ENCODE data around the gene NDRG3. TPM values are rescaled to one million over a fixed set of nuclear protein-coding genes. Genes with fewer than 3 reads are reported as not detected.

NDRG3 gene
- total and polyA plus RNA-seq, 2 of the 4 experiments (the other 2 are of a cell fraction) = 24.8 to 34.2 TPM

- TF ChIP-seq, protein P1, sequence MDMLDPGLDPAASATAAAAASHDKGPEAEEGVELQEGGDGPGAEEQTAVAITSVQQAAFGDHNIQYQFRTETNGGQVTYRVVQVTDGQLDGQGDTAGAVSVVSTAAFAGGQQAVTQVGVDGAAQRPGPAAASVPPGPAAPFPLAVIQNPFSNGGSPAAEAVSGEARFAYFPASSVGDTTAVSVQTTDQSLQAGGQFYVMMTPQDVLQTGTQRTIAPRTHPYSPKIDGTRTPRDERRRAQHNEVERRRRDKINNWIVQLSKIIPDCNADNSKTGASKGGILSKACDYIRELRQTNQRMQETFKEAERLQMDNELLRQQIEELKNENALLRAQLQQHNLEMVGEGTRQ (IDR thresholded peaks at IDR 0.05; ENCODE audit: low read depth, low read length) = no peak
- TF ChIP-seq, protein P2, sequence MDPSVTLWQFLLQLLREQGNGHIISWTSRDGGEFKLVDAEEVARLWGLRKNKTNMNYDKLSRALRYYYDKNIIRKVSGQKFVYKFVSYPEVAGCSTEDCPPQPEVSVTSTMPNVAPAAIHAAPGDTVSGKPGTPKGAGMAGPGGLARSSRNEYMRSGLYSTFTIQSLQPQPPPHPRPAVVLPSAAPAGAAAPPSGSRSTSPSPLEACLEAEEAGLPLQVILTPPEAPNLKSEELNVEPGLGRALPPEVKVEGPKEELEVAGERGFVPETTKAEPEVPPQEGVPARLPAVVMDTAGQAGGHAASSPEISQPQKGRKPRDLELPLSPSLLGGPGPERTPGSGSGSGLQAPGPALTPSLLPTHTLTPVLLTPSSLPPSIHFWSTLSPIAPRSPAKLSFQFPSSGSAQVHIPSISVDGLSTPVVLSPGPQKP (IDR thresholded peaks at IDR 0.05; ENCODE audit: borderline replicate concordance, low read depth, low read length) = no peak
Observed at GRCh38 chr20:36791862-36792261, 46.0 kb upstream of the NDRG3 start (continued).

DNA sequence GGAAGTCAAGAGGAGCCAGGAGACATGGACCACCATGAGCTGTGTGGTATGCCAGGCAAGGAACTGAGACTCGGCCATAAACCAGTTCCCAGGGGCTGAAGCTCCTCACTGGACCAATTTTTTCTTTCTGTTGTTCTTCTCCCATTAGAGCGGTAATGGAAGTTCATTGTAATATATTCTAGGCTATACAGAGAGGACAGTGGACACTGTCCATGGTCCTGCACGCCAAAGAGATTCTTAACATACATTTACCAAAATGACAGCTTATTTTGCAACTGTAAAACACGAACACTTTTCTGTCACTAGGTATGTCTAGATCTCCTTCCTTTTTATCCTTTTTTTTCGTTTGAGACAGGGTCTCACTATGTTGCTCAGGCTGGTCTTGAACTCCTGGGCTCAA is 40.8 kb upstream of the NDRG3 start:
- no peak overlapping the region for H2BK20ac ChIP-seq (ENCODE audit: low read depth, low read length)
- ChIA-PET CTCF (no interaction called here), POLR2A (ENCODE audit: unreplicated experiment) (no interaction called here)
- no peak overlapping the region for H3K4me2 ChIP-seq (ENCODE audit: low read depth, low read length)
- 92% methylated on average over 3 of the region's 5 CpGs; no CpG with 5 or more reads in 1 of the 2 experiments for whole genome bisulfite sequencing, 2 experiments (ENCODE audit: extremely low coverage in 2 of 2, insufficient read length in 1 of 2)
- no peaks in the 10 kb centered on the region for H3K9me3 ChIP-seq (ENCODE audit: control insufficient read depth, insufficient read depth, low read length)
- intact Hi-C loops (cut with micrococcal nuclease) (no loop called here), in situ Hi-C loops (cut with MboI; ENCODE audit: low sequenced_read_pairs) (no loop called here), dilution Hi-C loops (cut with HindIII; ENCODE audit: low sequenced_read_pairs, unreplicated experiment) (no loop called here)
- no peak overlapping the region for H3K4me3 ChIP-seq (ENCODE audit: insufficient read depth, low read depth, low read length)
- H3K36me3 ChIP-seq (ENCODE audit: control insufficient read depth, insufficient read depth, low read length) = peaks cover 33% of the 10 kb centered on the region
- no peak overlapping the region for H2AFZ ChIP-seq (replicated peaks; ENCODE audit: low read length, poor library complexity)
- no peak overlapping the region for H3K27ac ChIP-seq (ENCODE audit: insufficient read depth, low read length)
- no peak overlapping the region for H4K5ac ChIP-seq (ENCODE audit: low read depth, low read length)
- ATAC-seq (ENCODE audit: low read depth) = no peak
- no peak overlapping the region for H2BK5ac ChIP-seq (ENCODE audit: low read depth, low read length, poor library complexity, severe bottlenecking)
- H3K14ac ChIP-seq (replicated peaks; ENCODE audit: low read depth, low read length) = no peak overlapping the region
- H2BK120ac ChIP-seq (ENCODE audit: low read depth, low read length) = no peak overlapping the region
- no peak overlapping the region for H2AK9ac ChIP-seq (replicated peaks; ENCODE audit: low read depth, low read length, poor library complexity)
- no peak overlapping the region for H3K18ac ChIP-seq (ENCODE audit: low read depth, low read length)
- H2AK5ac ChIP-seq (ENCODE audit: low read depth, low read length) = no peak overlapping the region
- no peak overlapping the region for H3K56ac ChIP-seq (ENCODE audit: extremely low read depth, insufficient read depth, low read length)
- H3K23ac ChIP-seq (ENCODE audit: low read depth, low read length) = no peak overlapping the region
- peaks cover 28% of the 10 kb centered on the region for H3K9me1 ChIP-seq (ENCODE audit: insufficient read depth, low read length)
- H3K27me3 ChIP-seq (ENCODE audit: control insufficient read depth, insufficient read depth, low read length) = no peaks in the 10 kb centered on the region
- H3K79me1 ChIP-seq (ENCODE audit: low read depth in 1 of 2, low read length in 2 of 2) = peaks cover 45 to 76% of the 10 kb centered on the region in 2 experiments
- peaks cover 14% of the 10 kb centered on the region for H3K4me1 ChIP-seq (ENCODE audit: control insufficient read depth, insufficient read depth, low read length)
- no peak overlapping the region for H4K8ac ChIP-seq (ENCODE audit: low read depth in 2 of 2, low read length in 2 of 2)
- H4K20me1 ChIP-seq (ENCODE audit: insufficient read depth, low read length) = peaks cover 36% of the 10 kb centered on the region
- no peak overlapping the region for H4K91ac ChIP-seq (ENCODE audit: insufficient read depth, low read depth, low read length)
- H3K4ac ChIP-seq (ENCODE audit: low read depth, low read length) = no peak overlapping the region
- no peak overlapping the region for H3K9ac ChIP-seq (ENCODE audit: low read depth, low read length)
- DNase-seq = no peak
- no TSS peak for BruUV-seq (replicated peaks)
- no peak overlapping the region for H2BK15ac ChIP-seq (ENCODE audit: low read depth, low read length)
- TF ChIP-seq SMC3 (IDR thresholded peaks at IDR 0.05; ENCODE audit: low read depth, low read length) = no peak
- TF ChIP-seq MXI1 (IDR thresholded peaks at IDR 0.05; ENCODE audit: borderline replicate concordance, low read depth, low read length) = no peak
- no peak for TF ChIP-seq RCOR1 (IDR thresholded peaks at IDR 0.05; ENCODE audit: insufficient replicate concordance, low read length)
- no peak for TF ChIP-seq CEBPB (IDR thresholded peaks at IDR 0.05; ENCODE audit: low read depth, low read length)
- TF ChIP-seq CTCF (conservative IDR thresholded peaks at IDR 0.05; ENCODE audit: low read depth, low read length) = no peak
- TF ChIP-seq POLR2A (IDR thresholded peaks at IDR 0.05; ENCODE audit: low read depth, low read length) = no peak
- no peak for TF ChIP-seq MAFK (IDR thresholded peaks at IDR 0.05; ENCODE audit: low read depth, low read length)
- no peak for TF ChIP-seq BHLHE40 (IDR thresholded peaks at IDR 0.05; ENCODE audit: low read depth, low read length)
- no peak for TF ChIP-seq FOS (IDR thresholded peaks at IDR 0.05; ENCODE audit: low read depth, low read length)
- no peak for TF ChIP-seq RAD21 (IDR thresholded peaks at IDR 0.05; ENCODE audit: low read length)
- TF ChIP-seq RFX5 (IDR thresholded peaks at IDR 0.05; ENCODE audit: low read depth, low read length) = no peak
- TF ChIP-seq, protein P1 (IDR thresholded peaks at IDR 0.05; ENCODE audit: low read depth, low read length) = no peak
